Osteoblast (primary cell): ENCODE data around the gene INPP4B. TPM values are rescaled to one million over a fixed set of nuclear protein-coding genes. Genes with fewer than 3 reads are reported as not detected.

Experiments used
- DNase-seq: peaks from one replicate; pipeline ENCODE4 v3.0.0; 2011; ENCODE audit warnings: low spot score, mixed read lengths; ENCODE audit not compliant: insufficient read length; ENCODE audit errors: missing footprints
- H2AFZ ChIP-seq: 2 replicates; pipeline ENCODE4 v1.6.0; 2011; ENCODE audit warnings: mild to moderate bottlenecking, low read length
- H3K27ac ChIP-seq: 2 replicates; pipeline ENCODE4 v1.5.1; 2011; ENCODE audit warnings: mild to moderate bottlenecking, low read depth, low read length, moderate library complexity
- H3K27me3 ChIP-seq: 2 replicates; pipeline ENCODE4 v1.6.0; 2012; ENCODE audit warnings: mild to moderate bottlenecking, control low read depth, inconsistent platforms, low read length, moderate library complexity; ENCODE audit not compliant: insufficient read depth
- H3K36me3 ChIP-seq: 2 replicates; pipeline ENCODE4 v1.5.1; 2011; ENCODE audit warnings: mild to moderate bottlenecking, low read length, control low read depth, moderate library complexity; ENCODE audit not compliant: insufficient read depth
- H3K4me1 ChIP-seq: 2 replicates; pipeline ENCODE4 v1.5.1; 2011; ENCODE audit warnings: mild to moderate bottlenecking, low read length, control low read depth, moderate library complexity; ENCODE audit not compliant: insufficient read depth
- H3K4me2 ChIP-seq: 2 replicates; pipeline ENCODE4 v1.6.0; 2011; ENCODE audit warnings: mild to moderate bottlenecking, low read length; ENCODE audit not compliant: insufficient read depth
- H3K4me3 ChIP-seq: fragments of 200-600 bp; sonication (generic); 3 replicates; pipeline ENCODE4 v1.5.1; 2012; ENCODE audit warnings: mild to moderate bottlenecking, low read length, inconsistent platforms; ENCODE audit not compliant: insufficient read depth
- H3K79me2 ChIP-seq: 2 replicates; pipeline ENCODE4 v1.6.0; 2012; ENCODE audit warnings: mild to moderate bottlenecking, low read length, control low read depth, inconsistent platforms; ENCODE audit not compliant: insufficient read depth
- H3K9me3 ChIP-seq: 2 replicates; pipeline ENCODE4 v1.5.1; 2011; ENCODE audit warnings: low read depth, low read length, control low read depth
- H4K20me1 ChIP-seq: 2 replicates; pipeline ENCODE4 v1.6.0; 2012; ENCODE audit warnings: mild to moderate bottlenecking, low read length, control low read depth; ENCODE audit not compliant: insufficient read depth
- total RNA-seq: library from RNA; depleted of rRNA; stranded (reverse); fragments of >200 nt; gene quantifications from 2 replicates; pipeline ENCODE4 v1.2.3, GENCODE V29; 2012
- TF ChIP-seq, protein P1 (sequence below): IDR thresholded peaks from 2 replicates; pipeline ENCODE4 v1.5.1; 2011; ENCODE audit warnings: mild to moderate bottlenecking, low read depth, low read length, moderate library complexity; ENCODE audit errors: extremely low read depth

INPP4B gene
- total RNA-seq, 1 donor, result 11.6 TPM

DNA sequence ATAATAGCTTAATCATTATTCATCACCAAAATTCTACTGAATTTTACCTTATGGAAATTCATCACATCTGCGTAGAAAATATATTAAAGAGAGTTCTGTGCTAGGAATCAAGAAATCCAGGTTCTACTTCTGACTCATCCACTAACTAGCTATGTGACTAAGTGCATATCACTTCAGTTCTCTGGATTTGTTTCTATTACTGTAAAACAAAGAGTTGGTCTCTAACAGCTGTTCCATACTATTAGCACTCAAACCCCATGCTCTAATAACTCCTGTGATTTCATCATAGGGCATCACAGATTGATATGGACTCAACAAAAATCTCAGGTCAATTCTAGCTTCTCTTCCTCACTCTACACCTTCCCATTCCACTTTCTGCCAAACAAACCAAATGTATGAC, 572.0 kb downstream of the INPP4B start:
- no peaks in the 10 kb centered on the region for H4K20me1 ChIP-seq
- no peaks in the 10 kb centered on the region for H3K9me3 ChIP-seq
- no peak for DNase-seq
- TF ChIP-seq, protein P1, sequence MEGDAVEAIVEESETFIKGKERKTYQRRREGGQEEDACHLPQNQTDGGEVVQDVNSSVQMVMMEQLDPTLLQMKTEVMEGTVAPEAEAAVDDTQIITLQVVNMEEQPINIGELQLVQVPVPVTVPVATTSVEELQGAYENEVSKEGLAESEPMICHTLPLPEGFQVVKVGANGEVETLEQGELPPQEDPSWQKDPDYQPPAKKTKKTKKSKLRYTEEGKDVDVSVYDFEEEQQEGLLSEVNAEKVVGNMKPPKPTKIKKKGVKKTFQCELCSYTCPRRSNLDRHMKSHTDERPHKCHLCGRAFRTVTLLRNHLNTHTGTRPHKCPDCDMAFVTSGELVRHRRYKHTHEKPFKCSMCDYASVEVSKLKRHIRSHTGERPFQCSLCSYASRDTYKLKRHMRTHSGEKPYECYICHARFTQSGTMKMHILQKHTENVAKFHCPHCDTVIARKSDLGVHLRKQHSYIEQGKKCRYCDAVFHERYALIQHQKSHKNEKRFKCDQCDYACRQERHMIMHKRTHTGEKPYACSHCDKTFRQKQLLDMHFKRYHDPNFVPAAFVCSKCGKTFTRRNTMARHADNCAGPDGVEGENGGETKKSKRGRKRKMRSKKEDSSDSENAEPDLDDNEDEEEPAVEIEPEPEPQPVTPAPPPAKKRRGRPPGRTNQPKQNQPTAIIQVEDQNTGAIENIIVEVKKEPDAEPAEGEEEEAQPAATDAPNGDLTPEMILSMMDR, result no peak
- H3K36me3 ChIP-seq, result no peaks in the 10 kb centered on the region
- H3K4me1 ChIP-seq, result no peaks in the 10 kb centered on the region
- no peak overlapping the region for H2AFZ ChIP-seq
- H3K79me2 ChIP-seq, result no peaks in the 10 kb centered on the region
- H3K27ac ChIP-seq, result peak overlapping the region; percentile 2
- no peaks in the 10 kb centered on the region for H3K27me3 ChIP-seq
- no peak overlapping the region for H3K4me3 ChIP-seq
- no peak overlapping the region for H3K4me2 ChIP-seq

DNA sequence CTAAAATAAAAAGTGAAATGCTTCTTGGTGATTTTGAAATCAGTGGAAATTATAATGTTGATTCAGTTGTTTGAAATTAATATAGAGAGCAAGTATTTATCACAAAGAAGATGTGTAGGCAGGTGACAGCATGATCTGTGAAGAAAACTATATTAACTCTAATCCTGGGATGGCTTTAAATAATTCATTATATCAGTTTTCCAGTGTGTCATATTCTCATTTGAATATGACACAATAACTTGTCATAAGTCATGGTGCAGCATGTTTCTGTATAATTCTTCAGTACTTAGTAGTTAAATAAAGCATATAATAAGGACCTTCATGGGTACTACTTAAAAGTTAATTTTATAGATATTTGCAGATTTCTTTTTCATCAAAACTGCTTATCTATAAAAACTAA, 573.6 kb downstream of the INPP4B start:
- H3K9me3 ChIP-seq, result no peaks in the 10 kb centered on the region
- H3K4me1 ChIP-seq, result peaks cover under 1% of the 10 kb centered on the region
- H3K4me3 ChIP-seq, result no peak overlapping the region
- no peaks in the 10 kb centered on the region for H3K79me2 ChIP-seq
- no peaks in the 10 kb centered on the region for H3K36me3 ChIP-seq
- H3K27ac ChIP-seq, result no peak overlapping the region
- TF ChIP-seq, protein P1, result no peak
- H3K27me3 ChIP-seq, result no peaks in the 10 kb centered on the region
- H2AFZ ChIP-seq, result no peak overlapping the region
- H4K20me1 ChIP-seq, result no peaks in the 10 kb centered on the region
- DNase-seq, result no peak
- H3K4me2 ChIP-seq, result no peak overlapping the region

DNA sequence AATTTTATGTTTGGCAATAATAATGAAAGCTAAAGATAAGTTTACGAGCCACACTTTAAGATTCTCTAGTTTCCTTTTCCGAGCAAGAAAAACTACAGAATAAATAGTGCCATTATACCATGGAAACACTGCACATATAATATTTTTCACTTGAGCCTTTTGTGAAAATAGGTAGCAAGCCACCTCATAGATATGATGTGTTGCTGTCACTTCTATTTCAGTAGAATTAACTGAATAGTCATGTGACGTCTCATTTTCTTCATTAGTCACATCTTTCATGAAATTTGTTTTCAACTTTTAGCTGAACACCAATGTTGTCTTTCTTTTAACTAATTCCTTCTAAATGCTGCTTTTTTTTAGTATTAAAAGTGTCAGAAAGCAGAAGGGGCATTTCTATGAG, 574.3 kb downstream of the INPP4B start:
- Histone ChIP-seq H3K36me3 (no peaks in the 10 kb centered on the region), H3K4me1 (peaks cover 5% of the 10 kb centered on the region), H3K27ac (no peak overlapping the region), H3K79me2 (no peaks in the 10 kb centered on the region), H4K20me1 (no peaks in the 10 kb centered on the region), H3K27me3 (no peaks in the 10 kb centered on the region), H3K9me3 (no peaks in the 10 kb centered on the region), H3K4me2 (no peak overlapping the region), H3K4me3 (no peak overlapping the region), H2AFZ (no peak overlapping the region)
- TF ChIP-seq, protein P1, result no peak
- no peak for DNase-seq

DNA sequence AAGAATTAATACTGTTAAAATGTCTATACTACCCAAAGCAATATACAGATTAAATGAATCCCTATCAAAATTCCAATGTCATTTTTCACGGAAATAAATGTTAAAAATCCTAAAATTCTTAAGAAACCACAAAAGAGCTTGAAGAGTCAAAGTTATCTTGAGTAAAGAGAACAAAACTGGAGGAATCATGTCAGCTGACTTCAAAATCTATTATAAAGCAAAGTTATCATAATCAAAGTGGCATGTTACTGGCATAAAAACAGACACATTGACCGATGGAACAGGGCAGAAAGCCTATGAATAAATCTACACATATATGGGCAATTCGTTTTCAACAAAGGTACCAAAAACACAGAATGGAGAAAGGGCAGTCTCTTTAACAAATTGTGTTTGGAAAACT, 579.0 kb downstream of the INPP4B start:
- Histone ChIP-seq H3K9me3 (no peaks in the 10 kb centered on the region), H3K79me2 (no peaks in the 10 kb centered on the region), H3K27me3 (no peaks in the 10 kb centered on the region), H4K20me1 (no peaks in the 10 kb centered on the region), H3K4me1 (peaks cover 19% of the 10 kb centered on the region), H3K4me2 (no peak overlapping the region), H3K36me3 (no peaks in the 10 kb centered on the region), H2AFZ (no peak overlapping the region), H3K27ac (no peak overlapping the region), H3K4me3 (no peak overlapping the region)
- no peak for DNase-seq
- TF ChIP-seq, protein P1, result no peak
